ENCODE results near the gene ROR2.

The ROR2 gene

GRCh38 chr9:91764661-91765060 lies 185.4 kb downstream of the ROR2 start:
- H3K9me3 Mint-ChIP-seq, result peaks cover 9% of the 10 kb centered on the region
- H3K27me3 Mint-ChIP-seq, result peaks cover 33% of the 10 kb centered on the region
- H3K36me3 Mint-ChIP-seq (ENCODE audit: low read depth), result no peaks in the 10 kb centered on the region
- H3K4me3 Mint-ChIP-seq, result no peak overlapping the region
- H3K27ac Mint-ChIP-seq, result no peak overlapping the region
- H3K4me1 Mint-ChIP-seq (ENCODE audit: low read depth), result no peaks in the 10 kb centered on the region

GRCh38 chr9:91761362-91761761 lies 188.7 kb downstream of the ROR2 start:
- H3K27me3 Mint-ChIP-seq, result peaks cover 25% of the 10 kb centered on the region
- H3K4me3 Mint-ChIP-seq, result no peak overlapping the region

GRCh38 chr9:91760906-91761305 lies 189.1 kb downstream of the ROR2 start:
- no peaks in the 10 kb centered on the region for H3K36me3 Mint-ChIP-seq (ENCODE audit: low read depth)
- H3K27ac Mint-ChIP-seq, result no peak overlapping the region
- no peak overlapping the region for H3K4me3 Mint-ChIP-seq
- H3K4me1 Mint-ChIP-seq (ENCODE audit: low read depth), result no peaks in the 10 kb centered on the region
- peaks cover 9% of the 10 kb centered on the region for H3K9me3 Mint-ChIP-seq
- peaks cover 21% of the 10 kb centered on the region for H3K27me3 Mint-ChIP-seq

More at GRCh38 chr9:91761362-91761761, 188.7 kb downstream of the ROR2 start:
- no peak overlapping the region for H3K27ac Mint-ChIP-seq
- no peaks in the 10 kb centered on the region for H3K4me1 Mint-ChIP-seq (ENCODE audit: low read depth)
- H3K36me3 Mint-ChIP-seq (ENCODE audit: low read depth), result no peaks in the 10 kb centered on the region
- H3K9me3 Mint-ChIP-seq, result peaks cover 9% of the 10 kb centered on the region

- Mint-ChIP-seq H3K9me3 (peaks cover 4% of the 10 kb centered on the region), H3K27ac (no peak overlapping the region), H3K36me3 (ENCODE audit: low read depth) (no peaks in the 10 kb centered on the region), H3K4me1 (ENCODE audit: low read depth) (no peaks in the 10 kb centered on the region), H3K27me3 (peaks cover 11% of the 10 kb centered on the region), H3K4me3 (no peak overlapping the region)
Measured at GRCh38 chr9:91758491-91758981, 191.5 kb downstream of the ROR2 start.

GRCh38 chr9:91757782-91758181 lies 192.2 kb downstream of the ROR2 start:
- H3K4me3 Mint-ChIP-seq, result no peak overlapping the region
- H3K27ac Mint-ChIP-seq, result no peak overlapping the region
- H3K9me3 Mint-ChIP-seq, result peaks cover 4% of the 10 kb centered on the region
- peaks cover 15% of the 10 kb centered on the region for H3K27me3 Mint-ChIP-seq
- H3K36me3 Mint-ChIP-seq (ENCODE audit: low read depth), result no peaks in the 10 kb centered on the region
- H3K4me1 Mint-ChIP-seq (ENCODE audit: low read depth), result no peaks in the 10 kb centered on the region

- Mint-ChIP-seq H3K4me1 (ENCODE audit: low read depth) (no peaks in the 10 kb centered on the region), H3K27ac (no peak overlapping the region), H3K9me3 (no peaks in the 10 kb centered on the region), H3K36me3 (ENCODE audit: low read depth) (no peaks in the 10 kb centered on the region), H3K4me3 (no peak overlapping the region), H3K27me3 (peaks cover 15% of the 10 kb centered on the region)
Measured at GRCh38 chr9:91756510-91756780, 193.6 kb downstream of the ROR2 start.

GRCh38 chr9:91755761-91756509 lies 194.1 kb downstream of the ROR2 start:
- no peak overlapping the region for H3K4me3 Mint-ChIP-seq
- no peaks in the 10 kb centered on the region for H3K4me1 Mint-ChIP-seq (ENCODE audit: low read depth)
- no peaks in the 10 kb centered on the region for H3K9me3 Mint-ChIP-seq
- no peak overlapping the region for H3K27ac Mint-ChIP-seq
- no peaks in the 10 kb centered on the region for H3K36me3 Mint-ChIP-seq (ENCODE audit: low read depth)
- H3K27me3 Mint-ChIP-seq, result peaks cover 15% of the 10 kb centered on the region

- Mint-ChIP-seq H3K36me3 (ENCODE audit: low read depth) (no peaks in the 10 kb centered on the region), H3K4me3 (no peak overlapping the region), H3K27ac (no peak overlapping the region), H3K27me3 (peaks cover 18% of the 10 kb centered on the region), H3K9me3 (no peaks in the 10 kb centered on the region), H3K4me1 (ENCODE audit: low read depth) (no peaks in the 10 kb centered on the region)
Measured at GRCh38 chr9:91753711-91754110, 196.3 kb downstream of the ROR2 start.

GRCh38 chr9:91751922-91752321 lies 198.1 kb downstream of the ROR2 start:
- H3K27me3 Mint-ChIP-seq, result peaks cover 7% of the 10 kb centered on the region

GRCh38 chr9:91750343-91750742 lies 199.7 kb downstream of the ROR2 start:
- Mint-ChIP-seq H3K4me3 (no peak overlapping the region), H3K36me3 (ENCODE audit: low read depth) (no peaks in the 10 kb centered on the region), H3K9me3 (no peaks in the 10 kb centered on the region), H3K27me3 (peaks cover 7% of the 10 kb centered on the region), H3K4me1 (ENCODE audit: low read depth) (no peaks in the 10 kb centered on the region), H3K27ac (no peak overlapping the region)

More at GRCh38 chr9:91751922-91752321, 198.1 kb downstream of the ROR2 start:
- Mint-ChIP-seq H3K4me3 (no peak overlapping the region), H3K36me3 (ENCODE audit: low read depth) (no peaks in the 10 kb centered on the region), H3K27ac (no peak overlapping the region), H3K9me3 (no peaks in the 10 kb centered on the region), H3K4me1 (ENCODE audit: low read depth) (no peaks in the 10 kb centered on the region)

- Mint-ChIP-seq H3K27me3 (peaks cover 6% of the 10 kb centered on the region), H3K4me3 (no peak overlapping the region), H3K9me3 (no peaks in the 10 kb centered on the region), H3K4me1 (ENCODE audit: low read depth) (no peaks in the 10 kb centered on the region), H3K27ac (no peak overlapping the region), H3K36me3 (ENCODE audit: low read depth) (no peaks in the 10 kb centered on the region)
Measured at GRCh38 chr9:91746904-91747303, 203.1 kb downstream of the ROR2 start.

- Mint-ChIP-seq H3K4me3 (no peak overlapping the region), H3K27ac (no peak overlapping the region), H3K9me3 (no peaks in the 10 kb centered on the region), H3K27me3 (peaks cover 6% of the 10 kb centered on the region), H3K4me1 (ENCODE audit: low read depth) (no peaks in the 10 kb centered on the region), H3K36me3 (ENCODE audit: low read depth) (no peaks in the 10 kb centered on the region)
Measured at GRCh38 chr9:91746357-91746756, 203.7 kb downstream of the ROR2 start.

GRCh38 chr9:91744114-91744513 lies 205.9 kb downstream of the ROR2 start:
- peaks cover 6% of the 10 kb centered on the region for H3K27me3 Mint-ChIP-seq
- no peak overlapping the region for H3K4me3 Mint-ChIP-seq
- no peaks in the 10 kb centered on the region for H3K4me1 Mint-ChIP-seq (ENCODE audit: low read depth)
- no peaks in the 10 kb centered on the region for H3K36me3 Mint-ChIP-seq (ENCODE audit: low read depth)
- no peak overlapping the region for H3K27ac Mint-ChIP-seq
- no peaks in the 10 kb centered on the region for H3K9me3 Mint-ChIP-seq

GRCh38 chr9:91741522-91741921 lies 208.5 kb downstream of the ROR2 start:
- Mint-ChIP-seq H3K27ac (no peak overlapping the region), H3K27me3 (peaks cover 13% of the 10 kb centered on the region), H3K9me3 (no peaks in the 10 kb centered on the region), H3K4me1 (ENCODE audit: low read depth) (no peaks in the 10 kb centered on the region), H3K36me3 (ENCODE audit: low read depth) (no peaks in the 10 kb centered on the region), H3K4me3 (no peak overlapping the region)

GRCh38 chr9:91740701-91741100 lies 209.3 kb downstream of the ROR2 start:
- H3K36me3 Mint-ChIP-seq (ENCODE audit: low read depth), result no peaks in the 10 kb centered on the region
- H3K9me3 Mint-ChIP-seq, result no peaks in the 10 kb centered on the region
- H3K27ac Mint-ChIP-seq, result no peak overlapping the region
- no peaks in the 10 kb centered on the region for H3K4me1 Mint-ChIP-seq (ENCODE audit: low read depth)
- H3K27me3 Mint-ChIP-seq, result peaks cover 13% of the 10 kb centered on the region
- H3K4me3 Mint-ChIP-seq, result no peak overlapping the region

All from stimulated activated naive CD8-positive, alpha-beta T cell treated with anti-CD3 and anti-CD28 coated beads, Interleukin-15, Interleukin-2, amounts not matched to agents 100 ng/mL and 50 ng/mL, for 24 hours (primary cell).